Left ventricle myocardium inferior (tissue), 1 donor: ENCODE data around the gene APBB3. TPM values are rescaled to one million over a fixed set of nuclear protein-coding genes. Genes with fewer than 3 reads are reported as not detected.
A peak's percentile ranks its signal among the peaks of the same experiment; 100 is the strongest.

Experiments
- DNase-seq: peaks from one replicate; pipeline ENCODE4 v3.0.0-alpha.2; 2020
- H3K27ac ChIP-seq: fragments of 200-600 bp; replicated peaks from 2 replicates; pipeline ENCODE4 v1.8.0; 2021
- H3K27me3 ChIP-seq: fragments of 200-600 bp; 2 replicates; pipeline ENCODE4 v1.8.0; 2021; ENCODE audit warnings: low read depth
- H3K36me3 ChIP-seq: fragments of 200-600 bp; 2 replicates; pipeline ENCODE4 v1.8.0; 2021
- H3K4me1 ChIP-seq: fragments of 200-600 bp; 2 replicates; pipeline ENCODE4 v1.8.0; 2021
- H3K4me3 ChIP-seq: fragments of 200-600 bp; 2 replicates; pipeline ENCODE4 v1.8.0; 2021; ENCODE audit warnings: mild to moderate bottlenecking, moderate library complexity
- H3K9me3 ChIP-seq: fragments of 200-600 bp; replicated peaks from 2 replicates; pipeline ENCODE4 v1.8.0; 2021
- intact Hi-C: fragments of 100-400 bp; cut with micrococcal nuclease; formaldehyde crosslinking; loops from one replicate; pipeline ENCODE4 v1.11.0; 2022
- total RNA-seq: library from RNA; stranded (reverse); fragmentation: NEBNext Ultra II Directional; extraction: Animal tissue kit (Norgen Biotek cat#: 25700); gene quantifications from one replicate; pipeline ENCODE4 v1.2.1, GENCODE V29; 2021
- TF ChIP-seq, protein P1 (sequence below): fragments of 200-600 bp; IDR thresholded peaks from 2 replicates; pipeline ENCODE4 v1.8.0; 2021; ENCODE audit warnings: antibody characterized with exemption, mild to moderate bottlenecking, borderline replicate concordance
- donor health status: DM: no; HTN: yes; CAD: no; lungs with severe emphysema.

Gene APBB3
- total RNA-seq, 1 donor from 2014 or later: 12.1 TPM

DNA sequence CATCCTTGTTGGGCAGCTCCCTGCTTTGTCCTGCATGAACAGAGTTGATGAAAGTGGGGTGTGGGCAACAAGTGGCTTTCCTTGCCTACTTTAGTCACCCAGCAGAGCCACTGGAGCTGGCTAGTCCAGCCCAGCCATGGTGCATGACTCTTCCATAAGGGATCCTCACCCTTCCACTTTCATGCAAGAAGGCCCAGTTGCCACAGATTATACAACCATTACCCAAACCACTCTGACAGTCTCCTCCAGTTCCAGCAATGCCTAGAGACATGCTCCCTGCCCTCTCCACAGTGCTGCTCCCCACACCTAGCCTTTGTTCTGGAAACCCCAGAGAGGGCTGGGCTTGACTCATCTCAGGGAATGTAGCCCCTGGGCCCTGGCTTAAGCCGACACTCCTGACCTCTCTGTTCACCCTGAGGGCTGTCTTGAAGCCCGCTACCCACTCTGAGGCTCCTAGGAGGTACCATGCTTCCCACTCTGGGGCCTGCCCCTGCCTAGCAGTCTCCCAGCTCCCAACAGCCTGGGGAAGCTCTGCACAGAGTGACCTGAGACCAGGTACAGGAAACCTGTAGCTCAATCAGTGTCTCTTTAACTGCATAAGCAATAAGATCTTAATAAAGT lies 4.2 kb upstream of the APBB3 start:
- TF ChIP-seq, protein P1, sequence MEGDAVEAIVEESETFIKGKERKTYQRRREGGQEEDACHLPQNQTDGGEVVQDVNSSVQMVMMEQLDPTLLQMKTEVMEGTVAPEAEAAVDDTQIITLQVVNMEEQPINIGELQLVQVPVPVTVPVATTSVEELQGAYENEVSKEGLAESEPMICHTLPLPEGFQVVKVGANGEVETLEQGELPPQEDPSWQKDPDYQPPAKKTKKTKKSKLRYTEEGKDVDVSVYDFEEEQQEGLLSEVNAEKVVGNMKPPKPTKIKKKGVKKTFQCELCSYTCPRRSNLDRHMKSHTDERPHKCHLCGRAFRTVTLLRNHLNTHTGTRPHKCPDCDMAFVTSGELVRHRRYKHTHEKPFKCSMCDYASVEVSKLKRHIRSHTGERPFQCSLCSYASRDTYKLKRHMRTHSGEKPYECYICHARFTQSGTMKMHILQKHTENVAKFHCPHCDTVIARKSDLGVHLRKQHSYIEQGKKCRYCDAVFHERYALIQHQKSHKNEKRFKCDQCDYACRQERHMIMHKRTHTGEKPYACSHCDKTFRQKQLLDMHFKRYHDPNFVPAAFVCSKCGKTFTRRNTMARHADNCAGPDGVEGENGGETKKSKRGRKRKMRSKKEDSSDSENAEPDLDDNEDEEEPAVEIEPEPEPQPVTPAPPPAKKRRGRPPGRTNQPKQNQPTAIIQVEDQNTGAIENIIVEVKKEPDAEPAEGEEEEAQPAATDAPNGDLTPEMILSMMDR: no peak
- Histone ChIP-seq H3K36me3 (peaks cover 24% of the 10 kb centered on the region), H3K4me3 (peak overlapping the region; percentile 14), H3K27me3 (no peaks in the 10 kb centered on the region), H3K4me1 (peaks cover 84% of the 10 kb centered on the region), H3K27ac (peak overlapping the region; percentile 86), H3K9me3 (no peaks in the 10 kb centered on the region)
- intact Hi-C loops: no loop called here
- DNase-seq: no peak

DNA sequence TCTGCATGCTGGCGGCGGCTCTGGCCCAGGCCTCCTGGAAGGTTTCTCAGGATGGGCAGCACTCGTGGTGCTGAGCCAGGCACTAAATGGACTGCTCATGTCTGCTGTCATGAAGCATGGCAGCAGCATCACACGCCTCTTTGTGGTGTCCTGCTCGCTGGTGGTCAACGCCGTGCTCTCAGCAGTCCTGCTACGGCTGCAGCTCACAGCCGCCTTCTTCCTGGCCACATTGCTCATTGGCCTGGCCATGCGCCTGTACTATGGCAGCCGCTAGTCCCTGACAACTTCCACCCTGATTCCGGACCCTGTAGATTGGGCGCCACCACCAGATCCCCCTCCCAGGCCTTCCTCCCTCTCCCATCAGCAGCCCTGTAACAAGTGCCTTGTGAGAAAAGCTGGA lies 3.5 kb upstream of the APBB3 start:
- Histone ChIP-seq H3K4me3 (no peak overlapping the region), H3K4me1 (peaks cover 91% of the 10 kb centered on the region), H3K27me3 (no peaks in the 10 kb centered on the region), H3K36me3 (peaks cover 24% of the 10 kb centered on the region), H3K27ac (peak overlapping the region; percentile 86), H3K9me3 (no peaks in the 10 kb centered on the region)
- no peak for DNase-seq
- TF ChIP-seq, protein P1: no peak
- intact Hi-C loops: no loop called here

DNA sequence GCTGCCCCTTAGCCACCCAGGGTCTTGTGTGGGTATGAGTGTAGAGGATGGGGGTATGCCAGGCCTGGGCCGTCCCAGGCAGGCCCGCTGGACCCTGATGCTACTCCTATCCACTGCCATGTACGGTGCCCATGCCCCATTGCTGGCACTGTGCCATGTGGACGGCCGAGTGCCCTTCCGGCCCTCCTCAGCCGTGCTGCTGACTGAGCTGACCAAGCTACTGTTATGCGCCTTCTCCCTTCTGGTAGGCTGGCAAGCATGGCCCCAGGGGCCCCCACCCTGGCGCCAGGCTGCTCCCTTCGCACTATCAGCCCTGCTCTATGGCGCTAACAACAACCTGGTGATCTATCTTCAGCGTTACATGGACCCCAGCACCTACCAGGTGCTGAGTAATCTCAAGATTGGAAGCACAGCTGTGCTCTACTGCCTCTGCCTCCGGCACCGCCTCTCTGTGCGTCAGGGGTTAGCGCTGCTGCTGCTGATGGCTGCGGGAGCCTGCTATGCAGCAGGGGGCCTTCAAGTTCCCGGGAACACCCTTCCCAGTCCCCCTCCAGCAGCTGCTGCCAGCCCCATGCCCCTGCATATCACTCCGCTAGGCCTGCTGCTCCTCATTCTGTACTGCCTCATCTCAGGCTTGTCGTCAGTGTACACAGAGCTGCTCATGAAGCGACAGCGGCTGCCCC lies 2.9 kb upstream of the APBB3 start:
- DNase-seq: no peak
- TF ChIP-seq, protein P1: no peak
- intact Hi-C loops: no loop called here
- Histone ChIP-seq H3K4me1 (peaks cover 97% of the 10 kb centered on the region), H3K36me3 (peaks cover 24% of the 10 kb centered on the region), H3K4me3 (no peak overlapping the region), H3K9me3 (no peaks in the 10 kb centered on the region), H3K27me3 (no peaks in the 10 kb centered on the region), H3K27ac (peak overlapping the region; percentile 86)

DNA sequence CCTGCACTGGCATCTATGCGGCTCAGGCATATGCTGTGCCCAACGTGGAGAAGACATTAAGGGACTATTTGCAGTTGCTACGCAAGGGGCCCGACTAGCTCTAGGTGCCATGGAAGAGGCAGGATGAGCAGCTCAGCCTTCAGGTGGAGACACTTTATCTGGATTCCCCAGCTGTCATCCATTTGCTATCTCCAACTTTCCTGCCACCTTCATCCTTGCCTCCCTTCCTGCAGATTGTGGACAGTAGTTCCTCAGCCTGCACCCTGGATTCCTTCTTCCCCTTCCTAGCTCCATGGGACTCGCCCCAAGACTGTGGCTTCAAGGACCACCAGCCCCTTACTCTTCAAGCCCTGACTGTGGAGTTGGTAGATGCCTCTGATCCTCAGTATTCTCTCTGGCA lies 2.3 kb upstream of the APBB3 start:
- Histone ChIP-seq H3K27me3 (no peaks in the 10 kb centered on the region), H3K9me3 (no peaks in the 10 kb centered on the region), H3K36me3 (peaks cover 29% of the 10 kb centered on the region), H3K27ac (no peak overlapping the region), H3K4me3 (no peak overlapping the region), H3K4me1 (peaks cover 98% of the 10 kb centered on the region)
- intact Hi-C loops: no loop called here
- no peak for DNase-seq
- TF ChIP-seq, protein P1: no peak

DNA sequence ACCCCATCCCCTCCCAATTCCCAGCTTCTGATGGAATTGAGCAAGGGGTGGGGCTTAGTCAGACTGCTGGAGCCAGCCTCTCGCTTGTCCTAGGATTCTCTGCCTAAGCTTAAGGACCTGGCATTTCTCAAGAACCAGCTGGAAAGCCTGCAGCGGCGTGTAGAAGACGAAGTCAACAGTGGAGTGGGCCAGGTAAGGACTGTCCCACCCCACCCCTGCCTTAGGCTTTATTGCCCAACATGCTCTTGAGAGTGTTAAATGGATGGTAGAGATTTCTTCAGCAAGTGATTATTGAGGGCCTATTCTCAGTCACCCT lies 1.3 kb upstream of the APBB3 start:
- Histone ChIP-seq H3K9me3 (no peaks in the 10 kb centered on the region), H3K36me3 (peaks cover 36% of the 10 kb centered on the region), H3K27ac (peak overlapping the region; percentile 98), H3K4me1 (peaks cover 90% of the 10 kb centered on the region), H3K27me3 (no peaks in the 10 kb centered on the region), H3K4me3 (peak overlapping the region; percentile 84)
- intact Hi-C loops: no loop called here
- DNase-seq: no peak
- TF ChIP-seq, protein P1: no peak
